Measurements from ENCODE around the gene ZNF69. TPM values are rescaled to one million over a fixed set of nuclear protein-coding genes. Genes with fewer than 3 reads are reported as not detected.
"Not testable (repeated sequence)": the region's sequence is repeated elsewhere in the genome, so short reads cannot be mapped to it uniquely, and the experiment has no call there.

Gene ZNF69
- 16.6 TPM for polyA plus RNA-seq (2013)

- ChIA-PET CTCF (interaction anchor here (1.0 to 3.0 kb wide), 2 partner anchors 90 to 101 kb away, joined by 3 to 9 read pairs; no protein-coding TSS in a partner anchor), POLR2A (interaction anchor here (0.6 to 1.8 kb wide), 5 partner anchors 36 to 475 kb away, joined by 3 to 7 read pairs (median 5); partner anchors contain the start of gene ZNF20)
- Histone ChIP-seq H3K4me1 (ENCODE audit: control extremely low read depth in 1 of 4, control insufficient read depth in 4 of 4, insufficient read depth in 4 of 4, low read length in 3 of 4) (peaks cover 9 to 25% (median 19%) of the 10 kb centered on the region in 4 experiments), H3K27ac (ENCODE audit: insufficient read depth in 1 of 2, low read depth in 1 of 2, low read length in 2 of 2, poor library complexity in 1 of 2, severe bottlenecking in 2 of 2) (peak within 1 kb of the TSS; percentile 66 to 82), H3K36me3 (ENCODE audit: control insufficient read depth in 4 of 4, insufficient read depth in 4 of 4, low read length in 3 of 4) (peaks cover 0 to 16% (median 5%) of the 10 kb centered on the region in 4 experiments), H3K4me3 (ENCODE audit: control insufficient read depth in 1 of 7, extremely low read depth in 1 of 7, insufficient read depth in 4 of 7, low read depth in 2 of 7, low read length in 6 of 7) (peak within 1 kb of the TSS; percentile 46 to 95 (median 81)), H3K9me3 (ENCODE audit: control extremely low read depth in 1 of 5, control insufficient read depth in 4 of 5, insufficient read depth in 2 of 5, low read depth in 1 of 5, low read length in 4 of 5) (peaks cover 2 to 20% (median 8%) of the 10 kb centered on the region in 5 experiments), H3K27me3 (replicated peaks in 2 of 5; ENCODE audit: control insufficient read depth in 4 of 5, insufficient read depth in 5 of 5, low read length in 4 of 5) (no peaks in the 10 kb centered on the region)
- DNase-seq, result peak; percentile 68 to 81 (median 73)
- WGBS (ENCODE audit: insufficient coverage), result under 1% methylated on average over 56 of the region's 56 CpGs
Measured at GRCh38 chr19:11887611-11888531, at the start of gene ZNF69. Gene ZNF69 (plus strand): TSS chr19:11887782. CDS start chr19:11887924, 142 bp downstream.

GRCh38 chr19:11843722-11844121 lies 43.9 kb upstream of the ZNF69 start:
- Histone ChIP-seq H3K27me3 (replicated peaks in 2 of 5; ENCODE audit: control insufficient read depth in 4 of 5, insufficient read depth in 5 of 5, low read length in 4 of 5) (no peaks in the 10 kb centered on the region), H3K4me3 (ENCODE audit: control insufficient read depth in 1 of 7, extremely low read depth in 1 of 7, insufficient read depth in 4 of 7, low read depth in 2 of 7, low read length in 6 of 7) (no peak overlapping the region), H3K27ac (ENCODE audit: insufficient read depth in 1 of 2, low read depth in 1 of 2, low read length in 2 of 2, poor library complexity in 1 of 2, severe bottlenecking in 2 of 2) (no peak overlapping the region), H3K9me3 (ENCODE audit: control extremely low read depth in 1 of 5, control insufficient read depth in 4 of 5, insufficient read depth in 2 of 5, low read depth in 1 of 5, low read length in 4 of 5) (peaks cover 0 to 5% (median 0%) of the 10 kb centered on the region in 5 experiments), H3K36me3 (ENCODE audit: control insufficient read depth in 4 of 4, insufficient read depth in 4 of 4, low read length in 3 of 4) (no peaks in the 10 kb centered on the region), H3K4me1 (ENCODE audit: control extremely low read depth in 1 of 4, control insufficient read depth in 4 of 4, insufficient read depth in 4 of 4, low read length in 3 of 4) (peaks cover 0 to 11% (median 8%) of the 10 kb centered on the region in 4 experiments)
- ChIA-PET CTCF (interaction anchor here (0.8 to 1.4 kb wide), 3 partner anchors 13 to 217 kb away, joined by 3 to 5 read pairs (median 3); partner anchors contain the start of gene ZNF440), POLR2A (no interaction called here)
- 82% methylated on average over 2 of the region's 2 CpGs for WGBS (ENCODE audit: insufficient coverage)
- peak in 1 of 3 donors; percentile 31 for DNase-seq

- H3K9me3 ChIP-seq (ENCODE audit: control extremely low read depth in 1 of 5, control insufficient read depth in 4 of 5, insufficient read depth in 2 of 5, low read depth in 1 of 5, low read length in 4 of 5), result peaks cover 0 to 23% (median 19%) of the 10 kb centered on the region in 5 experiments
- H3K4me3 ChIP-seq (ENCODE audit: control insufficient read depth in 1 of 7, extremely low read depth in 1 of 7, insufficient read depth in 4 of 7, low read depth in 2 of 7, low read length in 6 of 7), result peak overlapping the region in 1 of 7 experiments; percentile 87
- WGBS (ENCODE audit: insufficient coverage), result 79% methylated on average over 3 of the region's 6 CpGs
- H3K27me3 ChIP-seq (replicated peaks in 2 of 5; ENCODE audit: control insufficient read depth in 4 of 5, insufficient read depth in 5 of 5, low read length in 4 of 5); DNase-seq; H3K27ac ChIP-seq (ENCODE audit: insufficient read depth in 1 of 2, low read depth in 1 of 2, low read length in 2 of 2, poor library complexity in 1 of 2, severe bottlenecking in 2 of 2); POLR2A ChIA-PET: not testable (repeated sequence)
- H3K36me3 ChIP-seq (ENCODE audit: control insufficient read depth in 4 of 4, insufficient read depth in 4 of 4, low read length in 3 of 4), result peaks cover 3 to 21% (median 10%) of the 10 kb centered on the region in 4 experiments
- CTCF ChIA-PET, result interaction anchor here (0.8 to 2.2 kb wide), 4 partner anchors 9 to 50 kb away, joined by 3 to 8 read pairs (median 4); partner anchors contain the start of gene ZNF491
- peaks cover 0 to 25% (median 13%) of the 10 kb centered on the region in 4 experiments for H3K4me1 ChIP-seq (ENCODE audit: control extremely low read depth in 1 of 4, control insufficient read depth in 4 of 4, insufficient read depth in 4 of 4, low read length in 3 of 4)
Measured at GRCh38 chr19:11847615-11848014, 40.0 kb upstream of the ZNF69 start.

- H3K4me1 ChIP-seq (ENCODE audit: control extremely low read depth in 1 of 4, control insufficient read depth in 4 of 4, insufficient read depth in 4 of 4, low read length in 3 of 4), result peaks cover 0 to 25% (median 13%) of the 10 kb centered on the region in 4 experiments
- peak overlapping the region; percentile 40 to 87 (median 74) for H3K4me3 ChIP-seq (ENCODE audit: control insufficient read depth in 1 of 7, extremely low read depth in 1 of 7, insufficient read depth in 4 of 7, low read depth in 2 of 7, low read length in 6 of 7)
- ChIA-PET CTCF (interaction anchor here (1.0 to 2.2 kb wide), 3 partner anchors 33 to 50 kb away, joined by 3 to 8 read pairs (median 4); partner anchors contain the start of gene ZNF491), POLR2A (no interaction called here)
- 46% methylated on average over 7 of the region's 11 CpGs for WGBS (ENCODE audit: insufficient coverage)
- H3K36me3 ChIP-seq (ENCODE audit: control insufficient read depth in 4 of 4, insufficient read depth in 4 of 4, low read length in 3 of 4), result peaks cover 3 to 26% (median 12%) of the 10 kb centered on the region in 4 experiments
- no peaks in the 10 kb centered on the region for H3K27me3 ChIP-seq (replicated peaks in 2 of 5; ENCODE audit: control insufficient read depth in 4 of 5, insufficient read depth in 5 of 5, low read length in 4 of 5)
- peaks cover 0 to 27% (median 24%) of the 10 kb centered on the region in 5 experiments for H3K9me3 ChIP-seq (ENCODE audit: control extremely low read depth in 1 of 5, control insufficient read depth in 4 of 5, insufficient read depth in 2 of 5, low read depth in 1 of 5, low read length in 4 of 5)
- DNase-seq, result no peak
- H3K27ac ChIP-seq (ENCODE audit: insufficient read depth in 1 of 2, low read depth in 1 of 2, low read length in 2 of 2, poor library complexity in 1 of 2, severe bottlenecking in 2 of 2), result peak overlapping the region in 1 of 2 experiments; percentile 88
Measured at GRCh38 chr19:11848200-11848593, 39.4 kb upstream of the ZNF69 start.

- Histone ChIP-seq H3K9me3 (ENCODE audit: control extremely low read depth in 1 of 5, control insufficient read depth in 4 of 5, insufficient read depth in 2 of 5, low read depth in 1 of 5, low read length in 4 of 5) (peaks cover 0 to 31% (median 29%) of the 10 kb centered on the region in 5 experiments), H3K27me3 (replicated peaks in 2 of 5; ENCODE audit: control insufficient read depth in 4 of 5, insufficient read depth in 5 of 5, low read length in 4 of 5) (no peaks in the 10 kb centered on the region), H3K4me3 (ENCODE audit: control insufficient read depth in 1 of 7, extremely low read depth in 1 of 7, insufficient read depth in 4 of 7, low read depth in 2 of 7, low read length in 6 of 7) (peak within 1 kb of the TSS; percentile 40 to 87 (median 74)), H3K27ac (ENCODE audit: insufficient read depth in 1 of 2, low read depth in 1 of 2, low read length in 2 of 2, poor library complexity in 1 of 2, severe bottlenecking in 2 of 2) (peak within 1 kb of the TSS; percentile 61 to 88), H3K4me1 (ENCODE audit: control extremely low read depth in 1 of 4, control insufficient read depth in 4 of 4, insufficient read depth in 4 of 4, low read length in 3 of 4) (peaks cover 0 to 25% (median 13%) of the 10 kb centered on the region in 4 experiments), H3K36me3 (ENCODE audit: control insufficient read depth in 4 of 4, insufficient read depth in 4 of 4, low read length in 3 of 4) (peaks cover 7 to 33% (median 18%) of the 10 kb centered on the region in 4 experiments)
- CTCF ChIA-PET, result interaction anchor here (1.0 to 2.2 kb wide), 3 partner anchors 32 to 51 kb away, joined by 3 to 8 read pairs (median 4); partner anchors contain the start of gene ZNF491
- POLR2A ChIA-PET, result interaction anchor here (0.6 to 1.0 kb wide), 2 partner anchors 35 to 204 kb away, joined by 3 read pairs; partner anchors contain the start of genes ZNF440 and ZNF878
- peak; percentile 89 to 97 (median 97) for DNase-seq
- under 1% methylated on average over 50 of the region's 59 CpGs for WGBS (ENCODE audit: insufficient coverage)
Measured at GRCh38 chr19:11848594-11849469, 38.8 kb upstream of the ZNF69 start, which contains the start of gene ZNF439. Gene ZNF439 (plus strand): TSS chr19:11848726. CDS start chr19:11848868, 142 bp downstream.

GRCh38 chr19:11850289-11850688 lies 37.3 kb upstream of the ZNF69 start:
- Histone ChIP-seq H3K36me3 (ENCODE audit: control insufficient read depth in 4 of 4, insufficient read depth in 4 of 4, low read length in 3 of 4) (peaks cover 10 to 47% (median 27%) of the 10 kb centered on the region in 4 experiments), H3K4me1 (ENCODE audit: control extremely low read depth in 1 of 4, control insufficient read depth in 4 of 4, insufficient read depth in 4 of 4, low read length in 3 of 4) (peaks cover 0 to 25% (median 13%) of the 10 kb centered on the region in 4 experiments), H3K27ac (ENCODE audit: insufficient read depth in 1 of 2, low read depth in 1 of 2, low read length in 2 of 2, poor library complexity in 1 of 2, severe bottlenecking in 2 of 2) (peak overlapping the region in 1 of 2 experiments; percentile 88), H3K4me3 (ENCODE audit: control insufficient read depth in 1 of 7, extremely low read depth in 1 of 7, insufficient read depth in 4 of 7, low read depth in 2 of 7, low read length in 6 of 7) (peak overlapping the region in 4 of 7 experiments; percentile 34 to 87 (median 78)), H3K9me3 (ENCODE audit: control extremely low read depth in 1 of 5, control insufficient read depth in 4 of 5, insufficient read depth in 2 of 5, low read depth in 1 of 5, low read length in 4 of 5) (peaks cover under 1 to 44% (median 39%) of the 10 kb centered on the region in 5 experiments)
- DNase-seq; POLR2A ChIA-PET; H3K27me3 ChIP-seq (replicated peaks in 2 of 5; ENCODE audit: control insufficient read depth in 4 of 5, insufficient read depth in 5 of 5, low read length in 4 of 5); CTCF ChIA-PET: not testable (repeated sequence)
- WGBS (ENCODE audit: insufficient coverage), result 100% methylated on average over 1 of the region's 4 CpGs
